NCI-H2196 treated with DMSO at 0.1 percent for 48 hours (cell line): Measurements from ENCODE around the gene NPIPB2.
"Not testable (repeated sequence)": the region's sequence is repeated elsewhere in the genome, so short reads cannot be mapped to it uniquely, and the experiment has no call there.

Source experiments
- DNase-seq: peaks from one replicate; lab custom pipeline; 2025; ENCODE audit not compliant: unreplicated experiment; lab: John Stamatoyannopoulos, UW

The NPIPB2 gene

DNA sequence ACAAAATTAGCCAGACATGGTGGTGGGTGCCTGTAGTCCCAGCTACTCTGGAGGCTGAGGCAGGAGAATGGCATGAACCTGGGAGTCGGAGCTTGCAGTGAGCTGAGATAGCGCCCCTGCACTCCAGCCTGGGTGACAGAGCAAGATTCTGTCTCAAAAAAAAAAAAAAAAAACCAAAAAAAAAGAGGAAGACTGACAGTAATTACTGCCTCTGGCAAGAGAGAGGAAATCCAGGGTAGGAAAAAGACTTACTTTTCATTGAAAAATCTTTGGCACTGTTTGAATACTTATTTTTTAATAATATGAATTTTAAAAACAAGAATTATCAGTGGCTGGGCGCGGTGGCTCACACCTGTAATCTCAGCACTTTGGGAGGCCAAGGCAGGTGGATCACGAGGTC lies 20.6 kb upstream of the NPIPB2 start:
- DNase-seq, result not testable (repeated sequence)

- DNase-seq, result no peak
These were observed 15.9 kb upstream of the NPIPB2 start for GRCh38 chr16:11957591-11958395.

- no peak for DNase-seq
These were observed 14.7 kb upstream of the NPIPB2 start for GRCh38 chr16:11956558-11956957.

DNA sequence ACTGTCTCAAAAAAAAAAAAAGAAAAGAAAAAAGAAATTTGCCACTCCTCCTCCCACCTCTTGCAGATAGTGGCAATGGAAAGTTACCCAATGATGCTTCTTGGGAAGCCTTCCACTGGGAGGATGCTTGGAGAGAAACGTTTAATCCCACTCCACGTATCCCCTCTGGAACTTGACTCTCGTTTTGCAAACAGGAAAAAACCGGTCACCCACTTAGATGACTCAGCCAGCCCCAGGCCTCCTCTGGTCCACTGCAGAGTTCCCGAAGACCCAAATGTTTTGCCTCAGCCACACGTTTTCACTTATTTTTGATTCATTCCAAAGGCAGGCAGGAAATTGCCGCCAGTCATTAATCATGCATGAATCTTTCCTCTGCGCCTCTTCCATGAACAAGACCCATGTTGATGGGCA lies 13.9 kb upstream of the NPIPB2 start:
- DNase-seq, result no peak

DNA sequence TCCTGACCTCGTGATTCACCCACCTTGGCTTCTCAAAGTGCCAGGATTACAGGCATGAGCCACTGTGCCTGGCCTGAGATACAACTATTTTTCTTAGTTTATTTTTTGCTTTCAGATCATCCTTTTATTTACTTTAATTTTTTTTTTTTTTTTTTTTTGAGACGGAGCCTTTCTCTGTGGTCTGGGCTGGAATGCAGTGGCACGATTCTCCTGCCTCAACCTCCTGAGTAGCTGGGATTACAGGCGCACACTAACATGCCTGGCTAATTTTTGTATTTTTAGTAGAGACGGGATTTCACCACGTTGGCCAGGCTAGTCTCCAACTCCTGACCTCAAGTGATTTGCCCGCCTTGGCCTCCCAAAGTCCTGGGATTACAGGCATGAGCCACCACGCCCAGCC lies 11.7 kb upstream of the NPIPB2 start:
- DNase-seq, result not testable (repeated sequence)

DNA sequence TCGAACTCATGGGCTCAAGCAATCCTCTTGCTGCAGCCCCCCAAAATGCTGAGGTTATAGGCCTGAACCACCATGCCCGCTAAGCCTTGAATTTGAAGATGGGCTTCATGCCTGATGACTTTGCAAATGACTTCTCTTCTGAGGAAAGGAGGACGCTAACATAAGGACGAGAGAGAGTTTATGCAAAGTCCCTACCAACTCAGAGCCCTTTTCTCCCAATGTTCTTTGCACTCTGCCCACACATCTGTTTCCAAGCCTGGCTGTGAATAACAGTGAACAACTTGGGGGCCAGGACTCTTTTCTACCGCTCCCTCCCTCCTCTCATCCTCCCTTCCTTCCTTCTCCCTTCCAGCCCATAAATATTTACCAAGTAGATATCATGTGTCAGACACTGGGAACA lies 8.5 kb upstream of the NPIPB2 start:
- no peak for DNase-seq

DNA sequence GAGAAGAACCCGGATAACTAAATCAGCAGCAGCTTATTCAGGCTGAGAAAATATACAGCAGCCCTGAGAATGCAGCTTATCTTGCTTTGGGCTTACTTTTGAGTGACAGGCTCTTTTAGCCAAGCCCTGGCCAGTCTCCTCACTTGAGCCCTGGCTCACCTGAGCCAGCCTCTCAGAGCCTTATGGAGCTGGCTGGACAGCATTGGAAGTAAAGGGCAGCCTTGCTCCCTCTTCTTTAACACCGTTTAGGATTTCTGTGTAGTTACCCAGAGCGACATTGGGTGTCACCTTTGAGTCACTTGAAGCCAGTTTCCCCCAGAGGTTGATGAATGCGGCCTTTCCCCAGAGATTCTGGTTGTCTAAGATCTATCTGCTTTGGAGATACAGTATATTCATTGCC lies 7.7 kb upstream of the NPIPB2 start:
- peak; percentile 32 for DNase-seq

GRCh38 chr16:11948819-11949218 lies 7.0 kb upstream of the NPIPB2 start:
- no peak for DNase-seq

- no peak for DNase-seq
These were observed 4.6 kb upstream of the NPIPB2 start for GRCh38 chr16:11946433-11946832.

DNA sequence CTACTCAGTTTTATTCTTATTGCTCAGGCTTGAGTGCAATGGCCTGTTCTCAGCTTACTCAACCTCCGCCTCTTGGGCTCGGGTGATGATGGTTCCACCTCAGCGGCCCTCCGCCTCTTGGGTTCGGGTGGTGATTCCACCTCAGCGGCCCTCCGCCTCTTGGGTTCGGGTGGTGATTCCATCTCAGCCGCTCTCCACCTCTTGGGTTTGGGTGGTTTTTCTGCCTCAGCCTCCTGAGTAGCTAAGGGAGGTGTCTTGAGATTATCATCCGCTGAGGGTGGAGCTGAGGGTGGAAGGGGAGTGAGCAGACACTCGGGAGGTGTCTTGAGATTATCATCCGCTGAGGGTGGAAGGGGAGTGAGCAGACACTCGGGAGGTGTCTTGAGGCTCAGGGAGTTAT lies 14.5 kb downstream of the NPIPB2 start:
- not testable (repeated sequence) for DNase-seq

- DNase-seq, result not testable (repeated sequence)
These were observed 17.8 kb downstream of the NPIPB2 start for GRCh38 chr16:11924046-11924445.

GRCh38 chr16:11916524-11917285 lies 25.1 kb downstream of the NPIPB2 start:
- DNase-seq, result peak; percentile 89

DNA sequence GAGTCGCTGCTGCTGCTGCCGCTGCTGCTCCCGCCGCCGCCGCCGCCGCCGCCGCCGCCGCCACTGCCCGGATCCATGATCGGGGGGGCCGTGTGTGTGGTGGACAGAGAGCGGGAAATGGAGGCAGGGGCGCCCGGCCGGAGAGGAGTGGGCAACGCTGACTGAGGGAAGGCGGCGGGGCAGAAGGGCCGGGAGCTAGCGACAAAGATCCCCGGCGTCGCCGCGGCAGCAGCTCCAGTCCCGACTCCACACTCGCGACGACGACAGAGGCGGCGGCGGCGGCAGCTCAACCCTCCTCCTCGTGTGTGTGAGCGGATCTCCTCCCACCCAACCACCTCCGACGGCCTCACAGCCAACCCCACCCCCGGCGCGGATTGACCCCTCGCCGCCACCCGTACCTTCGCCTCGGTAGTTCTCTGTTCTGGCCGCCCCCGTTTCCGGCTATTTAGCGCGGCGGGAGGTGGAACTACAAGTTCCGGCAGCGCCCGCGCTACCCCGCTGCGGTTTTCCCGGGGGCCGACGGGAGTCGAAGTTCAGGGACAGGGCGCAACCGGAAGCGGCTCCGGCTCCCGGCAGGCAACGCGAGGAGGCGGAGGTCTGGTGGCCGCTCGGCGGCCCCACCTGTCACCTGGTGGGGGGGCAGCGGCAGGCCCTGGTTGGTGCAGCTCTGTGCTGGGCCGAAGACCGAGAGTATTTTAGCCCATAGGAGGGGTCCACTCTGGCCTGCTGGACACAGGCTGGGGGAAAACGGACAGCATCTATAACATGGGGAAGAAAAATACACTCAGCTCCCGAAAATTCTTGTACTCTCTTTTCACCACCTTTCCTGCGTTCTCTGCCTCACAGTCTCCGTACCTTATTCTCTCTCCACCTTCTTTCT lies 26.0 kb downstream of the NPIPB2 start, which contains the start of gene GSPT1:
TSS of gene GSPT1 (minus strand) at position 313 of the 880 bp plus-strand sequence. CDS start at position 77, 236 bp downstream.
- DNase-seq, result peak; percentile 97

DNA sequence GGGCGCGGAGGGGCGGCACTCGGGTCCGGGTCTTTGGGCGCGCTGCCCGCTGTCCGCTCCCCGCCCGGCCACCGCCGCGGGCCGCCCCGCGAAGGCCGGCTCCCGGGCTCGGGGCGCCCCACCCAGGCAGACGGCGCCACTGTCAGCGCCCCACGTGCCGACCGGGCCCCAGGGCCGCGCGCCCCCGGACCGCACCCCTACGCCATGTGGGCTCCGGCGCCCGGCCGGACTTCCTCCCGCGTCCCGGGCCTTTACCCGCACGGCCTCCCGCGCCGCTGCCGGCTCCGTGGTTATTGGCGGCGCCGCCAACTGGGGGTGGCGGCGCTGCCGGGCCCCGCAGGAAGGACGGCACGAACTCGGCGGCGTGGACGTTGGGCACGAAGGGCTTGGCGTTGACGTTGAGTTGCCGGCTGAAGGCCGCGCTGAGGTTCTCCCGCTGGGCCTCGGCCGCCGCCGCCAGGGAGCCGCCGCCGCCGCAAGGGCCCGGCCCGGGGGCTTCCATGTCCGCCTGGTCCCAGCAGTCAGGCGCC lies 26.7 kb downstream of the NPIPB2 start:
- DNase-seq, result no peak

- DNase-seq, result no peak
These were observed 27.4 kb downstream of the NPIPB2 start for GRCh38 chr16:11914210-11915113.

DNA sequence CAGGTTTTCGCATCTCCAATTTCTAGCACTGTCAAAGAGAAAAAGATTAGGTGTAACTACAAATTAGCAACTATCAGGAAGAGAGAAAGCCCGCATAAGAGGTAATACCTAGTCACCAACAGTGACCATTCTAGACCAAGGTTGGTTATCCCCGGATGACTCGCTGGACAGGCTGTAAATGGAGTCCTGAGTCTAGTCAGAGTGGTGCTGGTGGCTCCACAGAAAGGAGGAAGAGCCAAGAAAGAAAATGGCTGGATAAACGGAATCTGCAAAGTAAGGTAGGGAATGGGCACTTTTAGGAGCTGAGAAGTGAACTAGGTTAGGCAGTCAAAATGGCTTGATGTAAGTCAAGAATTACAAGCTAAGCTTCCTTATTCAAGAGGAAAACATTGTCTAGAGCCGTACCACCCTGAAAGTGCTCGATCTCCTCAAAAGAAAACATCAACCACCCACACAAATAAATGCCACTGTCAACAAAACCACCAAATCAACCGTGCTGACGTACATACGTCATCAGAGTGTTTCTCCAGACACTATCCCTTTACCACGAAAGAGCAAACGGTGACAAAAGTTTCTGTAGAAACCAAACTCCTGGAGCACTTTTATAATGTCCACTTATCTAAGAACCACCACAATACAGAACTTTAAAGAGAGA lies 28.3 kb downstream of the NPIPB2 start:
- DNase-seq, result no peak

DNA sequence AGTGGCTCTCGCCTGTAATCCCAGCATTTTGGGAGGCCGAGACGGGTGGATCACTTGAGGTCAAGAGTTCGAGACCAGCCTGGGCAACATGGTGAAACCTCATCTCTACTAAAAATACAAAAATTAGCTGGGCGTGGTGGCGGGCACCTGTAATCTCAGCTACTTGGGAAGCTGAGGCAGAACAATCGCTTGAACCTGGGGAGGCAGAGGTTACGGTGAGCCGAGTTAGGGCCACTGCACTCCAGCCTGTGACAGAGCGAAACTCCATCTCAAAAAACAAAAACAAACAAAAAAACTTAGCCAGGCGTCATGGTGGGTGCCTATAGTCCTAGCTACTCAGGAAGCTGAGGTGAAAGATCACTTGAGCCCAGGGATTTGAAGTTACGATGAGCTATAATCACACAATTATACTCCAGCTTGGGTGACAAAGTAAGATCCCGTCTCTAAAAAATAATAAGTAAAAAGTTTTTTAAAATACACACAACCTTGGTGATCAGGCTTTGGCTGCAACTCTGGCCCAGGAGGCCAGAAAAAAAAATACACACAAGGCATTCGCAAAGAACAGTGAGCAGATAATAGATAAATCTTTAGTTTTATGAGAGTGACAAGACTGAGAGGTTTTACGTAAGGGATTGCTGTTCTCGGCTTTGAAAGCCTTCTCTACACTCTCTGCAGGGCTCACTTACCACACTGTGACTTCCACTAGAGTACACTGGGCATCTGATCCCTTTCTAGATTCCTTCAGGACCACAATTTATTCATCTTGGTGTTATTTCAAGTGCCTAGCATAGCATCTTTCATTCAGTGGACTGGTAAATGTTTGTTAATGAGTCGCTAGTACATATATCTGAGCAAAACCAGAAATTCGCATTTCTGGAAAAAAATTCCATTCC lies 31.9 kb downstream of the NPIPB2 start:
- DNase-seq, result no peak
